Bronchial epithelial cell (primary cell): Measurements from ENCODE around the gene FSIP1. TPM values are rescaled to one million over a fixed set of nuclear protein-coding genes. Genes with fewer than 3 reads are reported as not detected.
A peak's percentile ranks its signal among the peaks of the same experiment; 100 is the strongest.

ENCODE experiments used
- DNase-seq: peaks from one replicate; pipeline ENCODE4 v3.0.0-alpha.2; 2010; ENCODE audit warnings: low read depth
- FAIRE-seq: peaks from 2 replicates; lab custom pipeline; 2011; peaks lifted over from hg19 to GRCh38; lab: Jason Lieb, UNC
- H3K27me3 ChIP-seq: 2 replicates; pipeline ENCODE4 v1.5.1; 2011; ENCODE audit warnings: low read length; ENCODE audit not compliant: control insufficient read depth, insufficient read depth
- H3K36me3 ChIP-seq: 2 replicates; pipeline ENCODE4 v1.5.1; 2011; ENCODE audit warnings: low read length; ENCODE audit not compliant: control insufficient read depth, insufficient read depth
- H3K4me3 ChIP-seq: 2 replicates; pipeline ENCODE4 v1.5.1; 2011; ENCODE audit warnings: mild to moderate bottlenecking, low read depth, low read length, control low read depth
- CTCF ChIP-seq: IDR thresholded peaks from 2 replicates; pipeline ENCODE4 v1.5.1; 2011; ENCODE audit warnings: mild to moderate bottlenecking, moderate library complexity, low read length, control low read depth, inconsistent platforms; ENCODE audit not compliant: insufficient read depth, severe bottlenecking
- total RNA-seq: library from RNA; depleted of rRNA; stranded (reverse); fragments of >200 nt; gene quantifications from 2 replicates; pipeline ENCODE4 v1.2.1, GENCODE V29; 2014

FSIP1 gene
- total RNA-seq, 1 donor from 2014 or later: 9.5 TPM

- no peak overlapping the region for H3K4me3 ChIP-seq
- no peaks in the 10 kb centered on the region for H3K36me3 ChIP-seq
- no peak for TF ChIP-seq CTCF
- DNase-seq (no peak), FAIRE-seq (no peak)
- no peaks in the 10 kb centered on the region for H3K27me3 ChIP-seq
Measured at GRCh38 chr15:39627451-39628143, 155.0 kb downstream of the FSIP1 start.

- Histone ChIP-seq H3K27me3 (no peaks in the 10 kb centered on the region), H3K4me3 (no peak overlapping the region), H3K36me3 (no peaks in the 10 kb centered on the region)
- FAIRE-seq: no peak
- DNase-seq: peak; percentile 70
- no peak for TF ChIP-seq CTCF
Measured at GRCh38 chr15:39625856-39626255, 156.8 kb downstream of the FSIP1 start.

GRCh38 chr15:39625451-39625850 lies 157.2 kb downstream of the FSIP1 start:
- peak; percentile 18 for FAIRE-seq

GRCh38 chr15:39624806-39625205 lies 157.8 kb downstream of the FSIP1 start:
- no peak for TF ChIP-seq CTCF
- DNase-seq (peak; percentile 85), FAIRE-seq (peak; percentile 32)
- no peaks in the 10 kb centered on the region for H3K27me3 ChIP-seq
- H3K4me3 ChIP-seq: no peak overlapping the region
- H3K36me3 ChIP-seq: no peaks in the 10 kb centered on the region

More at GRCh38 chr15:39625451-39625850, 157.2 kb downstream of the FSIP1 start:
- Histone ChIP-seq H3K27me3 (no peaks in the 10 kb centered on the region), H3K36me3 (no peaks in the 10 kb centered on the region), H3K4me3 (no peak overlapping the region)
- no peak for TF ChIP-seq CTCF
- DNase-seq: no peak

- no peak for TF ChIP-seq CTCF
- no peak for FAIRE-seq
- H3K36me3 ChIP-seq: no peaks in the 10 kb centered on the region
Measured at GRCh38 chr15:39623529-39623931, 159.1 kb downstream of the FSIP1 start.

More at GRCh38 chr15:39623529-39623931, 159.1 kb downstream of the FSIP1 start:
- no peak overlapping the region for H3K4me3 ChIP-seq
- DNase-seq: no peak
- H3K27me3 ChIP-seq: no peaks in the 10 kb centered on the region
